GM21381 (cell line): ENCODE data around the gene AKAP8L.

ENCODE experiments used
- ATAC-seq: cut with Tn5 transposase; IDR thresholded peaks from one replicate; pipeline ENCODE4 v1.9.1; 2021; ENCODE audit warnings: mild to moderate bottlenecking, moderate library complexity; ENCODE audit not compliant: unreplicated experiment

The AKAP8L gene

DNA sequence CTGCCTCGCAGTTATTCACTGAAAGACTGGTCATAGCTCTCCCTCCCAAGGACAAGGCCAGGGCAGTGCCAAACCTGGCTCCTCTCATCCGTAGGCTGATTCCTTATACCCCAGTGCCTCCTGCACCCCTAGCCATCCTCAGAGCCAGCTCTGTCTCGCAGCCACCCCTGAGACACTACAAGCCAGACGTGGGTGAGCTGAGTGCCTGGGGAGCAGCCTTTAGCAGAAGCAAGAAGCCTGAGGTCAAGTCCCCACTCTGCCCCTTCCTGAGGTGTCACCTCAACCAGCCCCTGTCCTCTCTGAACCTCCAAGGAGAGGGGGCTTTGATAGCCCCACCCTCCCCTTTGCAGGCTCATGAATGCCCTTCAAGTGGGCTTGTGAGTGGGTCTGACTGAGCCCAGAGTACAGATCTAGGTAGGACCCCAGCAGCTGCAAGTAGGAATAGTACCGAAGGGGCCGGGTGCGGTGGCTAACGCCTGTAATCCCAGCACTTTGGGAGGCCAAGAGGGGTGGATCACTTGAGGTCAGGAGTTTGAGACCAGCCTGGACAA lies 14.8 kb upstream of the AKAP8L start:
- peak; percentile 6 for ATAC-seq

DNA sequence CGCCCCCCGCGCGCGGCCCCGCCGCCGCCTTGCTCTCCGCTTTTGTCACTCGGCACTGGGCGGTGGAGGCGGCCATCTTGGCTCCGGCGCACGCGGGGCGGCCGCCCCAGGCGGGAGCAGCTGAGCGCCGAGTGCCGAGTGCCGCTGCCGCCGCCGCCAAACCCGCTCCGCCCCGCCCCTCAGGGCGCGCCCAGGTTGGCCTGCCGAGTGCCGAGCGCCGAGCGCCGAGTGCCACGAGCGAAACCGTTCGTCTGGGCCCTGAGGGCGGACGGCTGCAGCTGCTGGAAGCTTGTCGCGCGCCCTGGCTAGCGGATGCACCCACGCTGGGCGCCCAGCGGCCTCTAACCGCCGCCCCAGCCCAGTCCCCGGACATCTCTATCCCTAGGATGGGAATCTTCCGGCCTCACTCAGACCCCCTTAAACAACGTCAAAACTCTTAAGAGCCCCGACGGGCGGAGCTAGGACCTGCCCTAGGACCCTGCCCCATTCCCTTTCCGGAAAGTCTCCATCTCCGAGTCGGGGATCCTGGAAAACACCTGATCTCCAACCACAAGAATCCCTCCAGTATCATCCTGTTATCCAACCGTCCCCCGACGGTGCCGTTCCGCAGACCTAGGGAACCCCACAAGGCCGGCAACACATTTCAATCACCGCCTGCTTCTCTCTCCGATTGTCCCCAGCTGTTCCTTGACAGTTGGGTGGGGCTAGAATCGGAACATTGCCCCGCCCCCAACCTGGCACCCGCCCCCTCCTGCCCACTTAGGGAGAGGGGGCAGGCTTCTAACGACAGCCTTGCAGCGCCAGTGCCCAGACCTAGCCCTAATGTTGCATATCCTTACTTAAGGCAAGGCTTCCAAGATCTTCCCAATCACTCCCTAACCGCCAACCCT lies 14.1 kb upstream of the AKAP8L start:
- peak; percentile 69 for ATAC-seq

DNA sequence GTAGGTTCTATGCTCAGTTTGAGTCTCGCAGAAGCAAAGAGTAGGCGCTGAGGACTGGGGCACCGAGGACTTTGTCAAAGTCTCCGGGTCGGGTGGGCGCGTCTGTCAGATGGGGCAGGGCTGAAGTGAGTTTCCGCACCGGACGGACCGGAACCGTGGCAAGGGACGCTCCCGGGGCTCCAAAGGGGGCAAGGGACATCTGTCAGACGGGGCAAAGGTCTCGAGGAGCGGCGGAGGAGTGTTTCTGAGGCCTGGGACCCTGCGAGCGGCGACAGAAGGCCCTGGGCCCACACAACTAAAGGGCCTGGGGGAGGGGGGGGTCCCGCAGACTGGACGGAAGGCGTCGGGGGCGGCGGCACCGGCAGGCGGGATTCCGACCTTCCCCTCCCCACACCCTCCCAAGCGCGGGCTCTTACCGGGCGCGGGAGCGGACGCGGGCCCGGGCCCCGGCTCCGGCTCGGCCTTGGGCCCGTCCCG lies 13.3 kb upstream of the AKAP8L start:
- ATAC-seq: no peak

DNA sequence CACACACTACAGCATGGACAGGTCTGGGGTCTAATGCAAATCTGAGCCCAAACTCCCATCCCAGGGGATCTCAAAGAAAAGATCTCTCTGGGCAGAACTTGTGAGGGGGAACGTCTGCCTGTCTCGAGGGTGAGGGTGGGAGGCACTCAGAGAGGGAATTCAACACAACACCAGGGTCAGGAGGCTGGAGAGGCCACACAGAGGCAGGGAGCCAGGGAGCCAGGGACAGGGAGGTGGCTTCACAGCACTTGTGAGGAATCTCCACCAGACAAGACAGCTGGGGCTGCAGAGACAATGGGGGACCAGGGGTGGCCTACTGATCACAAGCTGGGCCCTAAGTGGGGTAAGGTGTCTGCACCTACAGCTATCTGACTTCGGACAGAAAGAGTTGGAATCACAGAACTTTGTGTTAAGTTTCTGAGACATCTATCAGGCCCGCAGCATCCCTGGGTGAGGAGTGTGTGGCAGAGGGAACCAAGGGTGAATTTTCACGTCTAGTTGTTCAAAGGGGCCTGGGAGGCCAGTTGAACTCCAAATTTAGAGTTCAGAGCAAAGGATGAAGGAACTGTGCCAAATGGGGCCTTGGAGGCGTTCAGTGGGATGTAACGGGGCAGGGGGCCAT lies 12.7 kb upstream of the AKAP8L start:
- ATAC-seq: no peak

DNA sequence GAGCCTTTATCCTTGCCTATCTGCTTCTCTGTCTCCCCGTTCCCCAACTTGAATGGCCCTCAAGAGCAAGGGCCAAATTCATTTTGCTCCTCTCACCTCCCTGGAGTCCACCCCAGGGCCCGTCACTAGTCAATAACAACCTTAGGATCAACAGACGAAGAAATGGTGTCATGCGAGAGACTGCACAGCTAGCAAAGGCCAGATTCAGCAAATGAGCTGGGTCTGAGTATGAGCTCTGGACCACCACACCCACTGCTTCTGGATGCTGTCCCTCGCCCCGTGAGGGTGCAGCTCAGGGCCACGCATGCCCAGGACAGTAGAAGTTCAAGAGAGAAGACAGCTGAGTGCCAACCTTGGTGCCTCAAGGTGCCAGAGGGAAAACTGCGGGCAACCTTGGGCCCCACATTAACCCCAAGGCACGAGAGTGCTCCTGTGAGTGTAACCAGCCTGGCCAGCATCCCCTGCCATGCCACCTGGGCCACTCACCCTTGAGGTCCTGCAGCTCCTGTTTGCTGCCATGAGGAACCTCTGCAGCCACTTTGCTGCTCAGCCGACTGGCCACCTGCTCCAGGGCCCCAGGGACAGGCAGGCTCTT lies 11.8 kb upstream of the AKAP8L start:
- ATAC-seq: no peak

DNA sequence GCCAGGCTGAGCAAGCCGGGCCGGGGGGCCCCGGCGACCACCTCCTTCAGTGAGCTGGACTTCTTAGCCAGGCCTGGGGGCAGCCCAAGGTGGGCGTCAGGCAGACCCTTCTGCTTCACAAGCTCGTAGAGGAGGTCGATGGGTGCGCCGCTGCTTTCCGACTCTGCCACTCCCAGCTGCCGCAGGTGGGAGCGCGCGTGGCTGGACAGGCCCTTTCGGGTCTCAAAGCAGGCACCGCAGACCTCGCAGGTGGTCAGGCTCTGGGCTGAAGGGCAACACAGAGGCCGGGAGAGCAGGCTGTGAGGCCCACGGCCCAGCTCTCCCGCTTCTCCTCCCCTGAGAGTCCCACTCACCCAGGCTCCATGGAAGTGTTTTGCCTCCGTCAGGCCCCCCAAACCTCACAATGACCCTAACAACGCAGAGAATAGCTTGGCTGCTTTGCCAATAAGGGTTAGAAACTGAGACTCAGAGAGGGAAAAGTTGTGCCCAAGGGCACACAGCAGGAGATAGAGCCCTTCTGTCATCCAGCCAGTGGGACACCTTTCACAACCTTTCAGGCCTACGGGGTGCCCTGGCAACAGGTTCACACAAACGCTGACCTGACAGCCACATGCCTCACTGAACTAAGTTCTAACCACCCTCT lies 11.2 kb upstream of the AKAP8L start:
- ATAC-seq: no peak

DNA sequence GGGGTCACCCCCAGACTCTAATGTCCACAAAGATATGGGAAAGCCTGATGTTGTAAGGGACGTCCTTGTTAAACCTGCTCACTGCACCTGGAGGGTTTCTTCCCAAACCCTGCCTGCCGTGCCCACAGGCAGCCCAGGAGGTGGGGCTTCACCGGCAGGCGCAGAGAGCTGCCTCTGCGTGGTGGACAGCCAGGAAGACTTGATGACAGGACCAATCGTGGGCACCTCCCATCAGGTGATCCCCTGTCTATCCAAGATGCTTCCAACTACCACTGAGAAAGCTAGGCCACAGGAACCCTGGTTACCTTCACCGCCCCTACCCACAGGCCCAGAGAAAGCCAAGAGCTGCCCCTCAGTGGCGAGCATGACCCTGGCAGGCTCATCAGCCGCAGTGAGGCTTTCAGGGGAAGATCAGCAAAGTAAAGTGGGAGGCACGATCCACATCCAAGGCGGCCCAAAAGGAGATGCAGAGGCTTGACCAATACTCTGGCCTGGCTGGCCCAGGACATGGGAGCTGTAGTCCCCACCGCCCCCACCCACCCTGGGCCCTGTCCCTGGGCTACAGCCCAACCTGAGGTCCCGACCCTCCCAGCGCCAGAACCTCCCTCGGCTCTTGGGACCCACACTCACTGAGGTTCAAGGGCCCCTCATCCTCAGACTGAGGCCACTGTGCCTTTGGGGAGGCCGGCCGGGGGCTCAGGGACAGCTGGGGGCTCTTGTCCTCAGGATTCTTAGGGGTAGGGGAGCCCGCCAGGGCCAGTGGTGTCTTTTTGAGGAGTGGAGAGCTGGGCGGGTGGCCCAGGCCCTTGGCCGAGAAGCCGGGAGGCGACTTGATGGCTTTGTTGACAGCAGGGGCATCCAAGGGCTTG lies 10.4 kb upstream of the AKAP8L start:
- no peak for ATAC-seq

DNA sequence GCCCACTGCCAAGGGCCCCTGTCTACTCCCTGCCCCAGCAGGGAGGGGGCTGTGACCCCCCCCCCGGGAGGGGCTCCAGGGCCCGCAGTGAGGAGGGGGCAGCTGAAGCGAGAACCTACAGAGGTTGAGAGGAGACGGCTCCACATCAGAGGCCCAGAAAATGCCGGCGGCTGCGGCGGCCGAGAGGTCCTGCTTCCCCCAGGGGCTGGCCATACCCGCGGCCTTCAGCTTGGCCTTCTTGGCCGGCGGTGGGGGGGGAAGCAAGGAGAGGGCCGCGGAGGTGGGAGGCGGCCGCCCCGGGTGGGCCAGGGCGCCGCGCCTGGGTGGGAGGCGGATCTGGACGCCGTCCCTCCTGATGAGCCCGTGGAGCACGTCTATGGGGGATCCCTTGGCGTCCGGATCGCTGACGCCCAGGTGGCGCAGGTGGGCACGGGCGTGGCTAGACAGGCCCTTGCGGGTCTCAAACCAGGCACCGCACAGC lies 9.2 kb upstream of the AKAP8L start:
- no peak for ATAC-seq

DNA sequence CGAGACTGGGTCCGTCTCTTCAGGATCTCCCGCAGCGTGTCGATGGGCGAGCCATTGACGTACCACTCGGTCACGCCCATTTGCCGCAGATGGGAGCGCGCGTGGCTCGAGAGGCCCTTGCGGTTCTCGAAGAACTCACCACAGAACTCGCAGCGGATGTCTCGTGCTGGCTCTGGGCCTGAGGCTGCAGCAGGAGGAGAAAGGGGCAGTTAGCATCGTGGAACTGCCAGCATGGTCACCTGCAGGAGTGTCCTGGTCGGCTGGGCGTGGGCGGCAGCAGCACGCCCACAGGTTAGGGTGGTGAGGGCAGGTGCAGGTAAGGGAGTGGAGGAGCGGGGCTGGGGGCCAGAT lies 8.5 kb upstream of the AKAP8L start:
- ATAC-seq: no peak

DNA sequence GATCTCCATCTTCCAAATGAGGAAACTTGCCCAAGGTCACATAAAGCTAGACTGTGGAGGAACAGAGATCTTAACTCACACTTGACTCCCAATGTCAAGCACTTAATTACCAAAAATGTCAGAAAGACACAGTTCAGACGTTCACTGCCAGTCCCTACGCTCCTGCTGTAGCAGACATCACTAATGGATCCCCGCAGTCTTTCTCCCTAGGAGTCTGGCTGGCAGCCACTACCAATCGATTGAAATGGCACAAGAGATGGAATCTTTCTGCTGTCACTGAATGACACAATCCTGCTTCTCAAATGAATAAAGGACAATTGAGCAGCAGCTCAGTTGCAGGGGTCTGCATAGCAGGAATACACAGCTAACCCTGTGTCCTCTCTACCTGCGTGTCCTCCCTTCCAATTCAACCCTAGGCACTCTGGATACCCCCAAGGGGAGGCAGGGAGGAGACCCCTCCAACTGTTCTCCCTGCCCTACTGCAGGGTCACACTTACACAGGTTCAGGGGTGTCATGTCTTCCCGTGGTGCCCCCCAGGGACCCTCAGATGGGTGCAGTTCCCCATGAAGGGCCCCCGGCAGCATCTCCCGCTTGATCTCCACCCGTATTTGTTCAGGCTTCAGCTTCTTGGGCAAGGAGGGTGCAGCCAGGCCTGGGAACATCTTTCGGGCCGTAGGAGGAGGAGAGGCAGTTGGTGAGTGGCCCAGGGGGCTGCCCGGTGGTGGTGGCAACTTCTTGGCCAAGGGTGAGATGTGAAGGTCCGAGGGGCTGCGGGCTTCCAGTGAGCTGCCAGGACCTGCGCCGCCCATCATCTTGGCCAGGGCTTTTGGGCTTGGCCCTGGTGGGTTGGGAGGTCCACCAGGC lies 7.9 kb upstream of the AKAP8L start:
- no peak for ATAC-seq

DNA sequence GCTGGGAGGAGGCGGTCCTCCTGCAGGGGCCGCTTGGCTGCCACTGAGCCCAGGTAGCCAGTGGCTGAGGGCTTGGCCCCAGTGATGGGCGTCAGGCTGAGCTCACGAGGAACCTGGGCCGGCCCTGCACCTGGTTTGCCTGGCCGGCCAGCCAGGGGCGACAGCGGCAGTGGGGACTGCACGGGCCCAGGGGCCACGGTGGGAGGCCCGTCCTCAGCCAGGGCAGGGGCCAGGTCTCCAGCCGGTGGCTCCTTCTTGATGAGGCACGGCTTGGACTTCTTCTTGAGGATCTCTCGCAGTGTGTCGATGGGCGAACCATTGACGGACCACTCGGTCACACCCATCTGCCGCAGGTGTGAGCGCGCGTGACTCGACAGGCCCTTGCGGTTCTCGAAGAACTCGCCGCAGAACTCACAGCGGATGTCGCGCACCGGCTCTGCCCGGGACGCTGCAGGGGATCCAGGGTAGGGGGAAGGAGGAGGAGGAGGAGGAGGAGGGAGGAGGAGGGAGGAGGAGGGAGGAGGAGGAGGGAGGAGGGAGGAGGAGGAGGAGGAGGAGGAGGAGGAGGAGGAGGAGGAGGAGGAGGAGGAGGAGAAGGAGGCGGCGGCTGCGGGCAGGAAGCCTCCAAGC lies 6.6 kb upstream of the AKAP8L start:
- ATAC-seq: no peak

DNA sequence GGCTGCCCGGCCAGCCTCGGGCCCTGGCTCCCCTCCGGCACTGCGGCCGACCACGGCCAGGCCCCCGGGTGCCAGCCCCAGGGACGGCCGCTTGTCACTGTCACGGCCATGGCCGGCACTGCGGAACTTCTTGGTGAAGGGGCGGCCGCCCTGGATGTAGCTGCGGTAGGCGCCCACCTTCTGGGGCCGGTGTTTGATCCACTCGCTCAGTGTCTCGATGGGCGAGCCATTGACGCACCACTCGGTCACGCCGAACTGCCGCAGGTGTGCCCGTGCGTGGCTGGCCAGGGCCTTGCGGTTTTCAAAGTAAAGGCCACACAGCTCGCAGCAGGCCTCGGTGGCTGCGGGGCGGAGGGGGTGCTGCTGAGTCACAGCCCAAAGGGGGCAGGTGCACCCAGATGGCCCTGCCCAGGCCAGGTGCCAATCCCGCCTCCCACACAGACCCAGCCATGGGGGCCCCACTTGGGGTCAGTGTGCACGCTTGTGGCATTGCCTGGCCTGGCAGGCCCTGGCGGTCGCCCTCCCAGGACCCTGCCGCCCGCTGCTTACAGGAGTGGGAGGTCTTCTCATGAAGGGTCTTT lies 6.0 kb upstream of the AKAP8L start:
- ATAC-seq: no peak

DNA sequence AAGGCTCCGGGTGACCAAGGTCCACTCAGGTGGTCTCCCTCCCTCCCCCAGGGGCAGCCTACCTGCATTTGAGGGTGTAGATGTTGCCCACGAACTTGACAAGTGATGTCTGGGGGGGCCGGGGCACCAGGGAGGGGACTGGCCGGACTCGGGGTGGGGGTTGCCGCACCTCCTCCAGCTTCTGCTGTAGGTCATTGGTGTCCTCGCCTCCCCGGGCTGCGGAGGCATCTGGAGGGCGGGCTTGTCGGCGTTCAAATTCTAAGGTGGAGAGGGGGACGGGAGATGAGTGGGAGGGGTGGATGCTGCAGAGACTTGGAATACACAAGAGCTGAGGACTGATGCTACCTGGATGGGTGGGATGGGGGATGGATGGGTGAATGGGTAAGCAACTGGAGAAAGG lies 5.3 kb upstream of the AKAP8L start:
- ATAC-seq: no peak

DNA sequence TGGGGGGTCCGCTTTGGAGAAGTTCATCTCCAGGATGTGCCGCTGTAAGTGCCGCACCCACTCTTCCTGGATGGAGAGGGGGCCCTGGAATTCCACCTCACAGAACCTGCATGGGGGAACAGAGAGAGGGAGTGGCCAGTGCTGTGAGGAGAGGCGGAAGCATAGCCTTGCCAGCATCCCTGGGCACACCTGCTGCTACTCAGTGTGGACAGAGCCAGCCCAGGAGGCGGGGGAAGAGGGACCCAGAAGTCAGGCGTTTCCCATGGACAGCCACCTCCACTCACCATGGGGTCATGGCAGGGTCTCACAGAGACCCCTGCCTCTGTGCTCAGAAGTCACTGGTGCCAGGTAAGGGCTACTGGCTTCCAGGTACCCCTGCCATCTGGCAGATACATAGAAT lies 4.3 kb upstream of the AKAP8L start:
- no peak for ATAC-seq

DNA sequence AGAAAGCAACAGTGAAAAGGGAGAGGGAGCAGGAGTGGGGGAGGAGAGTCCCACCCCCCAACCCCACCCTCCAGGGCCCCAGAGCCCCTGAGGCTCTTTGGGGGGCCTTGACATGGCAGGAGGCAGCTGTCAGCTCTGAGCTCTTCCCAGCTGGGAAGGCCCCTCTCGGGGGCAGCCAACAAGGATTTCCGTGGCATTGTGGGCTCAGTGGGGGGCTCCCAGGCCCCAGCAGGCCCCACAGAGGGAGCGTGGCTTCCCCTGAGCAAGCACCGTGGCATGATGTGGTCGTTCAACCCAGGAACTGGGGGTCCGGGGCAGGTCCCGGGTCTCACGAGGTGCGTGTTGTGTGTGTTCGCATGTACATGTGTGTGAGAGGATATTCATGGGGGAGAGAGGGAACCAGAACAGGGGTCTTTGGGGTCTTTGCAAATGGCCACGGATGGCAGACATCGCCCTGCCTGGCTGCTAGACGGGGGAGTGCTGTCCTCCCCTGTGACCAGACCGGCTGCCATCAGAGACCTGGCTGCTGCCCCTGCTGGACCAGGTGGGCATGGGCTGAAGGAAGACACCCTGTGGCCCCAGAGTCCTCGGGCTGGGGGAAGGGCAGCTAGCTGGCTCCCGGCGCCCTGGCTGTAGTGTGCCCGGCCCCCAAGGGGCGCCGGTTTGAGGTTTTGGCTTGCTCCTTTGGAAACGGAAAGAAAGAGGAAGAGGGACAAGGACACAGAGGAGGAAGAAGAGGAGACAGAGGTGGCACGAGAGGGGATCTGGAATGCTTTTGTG lies 3.7 kb upstream of the AKAP8L start:
- no peak for ATAC-seq

DNA sequence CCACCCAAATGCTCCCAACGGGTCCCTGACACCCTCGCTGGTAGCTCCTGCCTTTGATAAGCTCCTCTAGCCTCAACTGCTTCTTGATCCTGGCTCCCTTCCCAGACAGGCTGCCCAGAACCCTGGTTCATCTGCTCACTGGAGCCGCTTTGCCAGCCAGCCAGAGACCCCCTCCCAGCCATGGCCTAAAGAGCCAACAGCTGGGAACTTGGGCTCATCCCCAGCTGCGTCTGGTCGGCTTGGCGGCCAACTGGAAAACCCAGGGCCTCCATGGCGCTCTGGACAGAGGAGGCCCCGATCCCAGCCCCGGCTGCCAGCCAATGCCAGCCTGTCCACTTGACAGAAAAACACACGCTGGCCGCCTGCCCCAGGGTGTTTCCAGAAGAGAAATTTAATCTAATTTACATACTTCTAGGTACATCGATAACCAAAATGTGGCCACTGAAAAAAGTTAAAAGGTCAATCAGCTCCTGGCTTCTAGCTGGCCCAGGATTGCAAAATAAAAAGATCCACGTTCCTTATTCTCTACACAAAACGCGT lies 3.0 kb upstream of the AKAP8L start:
- ATAC-seq: no peak

DNA sequence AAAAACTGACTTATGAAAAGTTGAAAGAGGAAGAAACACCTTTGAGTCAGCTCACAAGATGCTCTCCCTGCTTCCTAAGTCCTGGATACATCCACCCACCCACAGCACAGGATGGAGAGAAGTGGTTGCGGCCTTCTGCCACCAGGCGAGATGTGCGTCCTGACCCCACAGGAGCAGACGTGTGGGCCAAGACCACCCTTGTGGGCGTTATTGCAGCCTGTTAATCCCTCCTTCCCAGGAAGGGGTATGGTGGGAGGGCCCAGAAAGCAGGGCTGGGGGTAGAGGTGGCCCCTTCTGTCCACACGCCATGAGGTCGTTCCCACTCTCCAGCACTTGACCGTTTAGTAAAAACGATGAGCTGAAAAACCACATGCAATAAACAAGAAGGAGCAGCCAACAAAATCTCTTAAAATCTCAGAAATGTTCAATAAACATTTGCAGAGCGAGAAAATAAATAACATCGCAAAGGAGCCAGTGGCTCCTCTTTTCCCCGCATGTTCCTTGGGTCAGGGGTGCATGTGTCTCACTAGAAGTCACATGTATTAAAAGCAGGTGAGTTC lies 2.4 kb upstream of the AKAP8L start:
- no peak for ATAC-seq
